Neuron (in vitro differentiated cells): Measurements from ENCODE around the gene GPATCH1.
A peak's percentile ranks its signal among the peaks of the same experiment; 100 is the strongest.
"Not testable (repeated sequence)": the region's sequence is repeated elsewhere in the genome, so short reads cannot be mapped to it uniquely, and the experiment has no call there.

Experiments used
- H2AFZ ChIP-seq: one replicate; pipeline ENCODE4 v1.6.1; 2013; ENCODE audit warnings: low read depth, mild to moderate bottlenecking, inconsistent platforms, low read length, moderate library complexity
- H3K27me3 ChIP-seq: one replicate; pipeline ENCODE4 v1.6.1; 2013; ENCODE audit warnings: low read length; ENCODE audit not compliant: insufficient read depth
- H3K36me3 ChIP-seq: one replicate; pipeline ENCODE4 v1.6.1; 2013; ENCODE audit warnings: low read length; ENCODE audit not compliant: insufficient read depth
- H3K4me1 ChIP-seq: one replicate; pipeline ENCODE4 v1.6.1; 2013; ENCODE audit warnings: low read length; ENCODE audit not compliant: insufficient read depth
- H3K4me3 ChIP-seq: 2 replicates; pipeline ENCODE4 v1.5.1; 2013; ENCODE audit warnings: mild to moderate bottlenecking, low read length, moderate library complexity
- H3K9me3 ChIP-seq: one replicate; pipeline ENCODE4 v1.6.1; 2013; ENCODE audit warnings: low read length

The GPATCH1 gene

DNA sequence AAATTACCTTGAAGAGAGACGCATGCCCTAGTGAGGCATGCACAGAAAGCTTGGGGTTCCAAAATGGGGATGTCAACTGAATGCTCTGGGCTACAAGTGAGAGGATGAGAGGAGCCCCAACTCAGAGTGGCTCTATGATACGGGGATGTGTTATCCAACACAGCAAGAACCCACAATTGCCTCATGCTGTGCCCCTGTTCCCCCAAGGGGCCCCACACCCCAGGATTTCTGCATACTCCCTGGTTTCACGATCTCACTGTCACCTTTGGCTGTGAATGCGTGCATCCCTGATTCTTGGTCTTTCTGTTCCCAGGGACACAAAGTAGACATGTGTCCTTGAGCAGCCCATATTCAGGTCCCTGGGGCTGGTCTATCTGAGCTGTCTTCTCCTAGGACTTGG, 80.2 kb downstream of the GPATCH1 start:
- H3K4me3 ChIP-seq, result no peak overlapping the region
- no peak overlapping the region for H2AFZ ChIP-seq
- no peaks in the 10 kb centered on the region for H3K36me3 ChIP-seq
- H3K4me1 ChIP-seq, result no peaks in the 10 kb centered on the region
- H3K27me3 ChIP-seq, result no peaks in the 10 kb centered on the region
- H3K9me3 ChIP-seq, result no peaks in the 10 kb centered on the region

GRCh38 chr19:33163481-33163880, 82.5 kb downstream of the GPATCH1 start:
- peaks cover 5% of the 10 kb centered on the region for H3K9me3 ChIP-seq
- no peaks in the 10 kb centered on the region for H3K36me3 ChIP-seq
- no peaks in the 10 kb centered on the region for H3K4me1 ChIP-seq
- no peaks in the 10 kb centered on the region for H3K27me3 ChIP-seq
- H2AFZ ChIP-seq, result no peak overlapping the region
- no peak overlapping the region for H3K4me3 ChIP-seq

- H3K4me1 ChIP-seq, H3K4me3 ChIP-seq, H3K36me3 ChIP-seq, H3K27me3 ChIP-seq, H2AFZ ChIP-seq, H3K9me3 ChIP-seq: not testable (repeated sequence)
These were observed 85.1 kb downstream of the GPATCH1 start for GRCh38 chr19:33166037-33166436.

DNA sequence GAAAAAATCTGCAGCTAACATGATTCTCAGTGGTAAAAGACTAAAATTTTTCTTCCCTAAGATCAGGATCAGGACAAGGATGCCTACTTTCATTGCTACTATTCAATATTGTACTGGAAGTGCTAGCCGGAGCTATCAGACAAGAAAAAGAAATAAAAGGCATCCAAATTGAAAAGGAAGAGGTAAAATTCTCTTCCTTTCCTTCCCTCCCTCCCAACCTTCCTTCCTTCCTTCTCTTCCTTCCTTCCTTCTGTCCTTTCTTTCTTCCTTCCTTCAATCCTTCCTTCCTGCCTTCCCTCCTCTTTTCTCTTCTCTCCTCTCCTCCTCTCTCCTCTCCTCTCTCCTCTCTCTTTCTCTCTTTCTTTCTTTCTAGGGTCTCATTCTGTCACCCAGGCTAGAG, 86.5 kb downstream of the GPATCH1 start:
- no peaks in the 10 kb centered on the region for H3K36me3 ChIP-seq
- H3K4me3 ChIP-seq, result no peak overlapping the region
- no peak overlapping the region for H2AFZ ChIP-seq
- peaks cover 5% of the 10 kb centered on the region for H3K9me3 ChIP-seq
- no peaks in the 10 kb centered on the region for H3K27me3 ChIP-seq
- no peaks in the 10 kb centered on the region for H3K4me1 ChIP-seq

DNA sequence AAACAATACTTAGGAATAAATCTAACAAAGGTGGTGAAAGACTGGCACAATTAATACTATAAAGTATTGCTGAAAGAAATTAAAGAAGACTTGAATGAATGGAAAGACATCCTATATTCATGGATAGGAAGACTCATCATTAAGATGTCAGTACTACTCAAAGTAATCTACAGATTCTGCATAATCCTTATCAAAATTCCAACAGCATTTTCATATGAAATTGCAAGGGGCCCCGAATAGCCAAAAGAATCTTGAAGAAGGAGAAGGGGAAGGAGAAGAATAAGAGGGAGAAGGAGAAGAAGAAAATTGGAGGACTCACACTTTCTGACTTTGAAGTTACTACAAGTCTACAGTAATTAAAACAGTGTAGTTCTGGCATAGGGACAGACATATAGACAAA, 87.5 kb downstream of the GPATCH1 start:
- Histone ChIP-seq H3K4me1 (peaks cover 5% of the 10 kb centered on the region), H3K27me3 (no peaks in the 10 kb centered on the region), H2AFZ (no peak overlapping the region), H3K4me3 (no peak overlapping the region), H3K9me3 (peaks cover 5% of the 10 kb centered on the region), H3K36me3 (no peaks in the 10 kb centered on the region)

DNA sequence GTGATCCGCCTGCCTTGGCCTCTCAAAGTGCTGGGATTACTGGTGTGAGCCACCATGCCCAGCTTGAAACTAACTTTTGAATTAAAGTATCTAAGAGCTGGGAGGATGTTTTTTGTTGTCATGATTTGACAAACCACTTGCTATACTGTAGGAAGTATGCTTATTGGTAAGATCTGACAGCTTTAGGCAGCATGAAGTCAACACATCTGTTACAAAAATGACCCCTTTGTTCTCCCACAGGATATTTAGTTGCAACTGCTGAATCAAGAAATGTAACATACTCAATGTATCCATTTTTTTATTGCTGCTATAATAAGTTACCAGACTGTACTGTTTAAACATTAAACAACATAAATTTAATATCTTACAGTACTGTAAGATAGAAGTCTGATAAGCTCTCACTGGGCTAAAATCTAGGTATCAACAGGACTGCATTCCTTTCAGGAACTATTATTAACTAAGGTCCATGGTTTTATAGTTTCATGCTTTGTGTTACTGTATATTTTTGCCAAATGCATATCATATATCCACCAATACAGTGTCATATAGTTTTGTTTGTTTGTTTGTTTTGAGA, 90.3 kb downstream of the GPATCH1 start:
- H3K4me1 ChIP-seq, result peaks cover 15% of the 10 kb centered on the region

DNA sequence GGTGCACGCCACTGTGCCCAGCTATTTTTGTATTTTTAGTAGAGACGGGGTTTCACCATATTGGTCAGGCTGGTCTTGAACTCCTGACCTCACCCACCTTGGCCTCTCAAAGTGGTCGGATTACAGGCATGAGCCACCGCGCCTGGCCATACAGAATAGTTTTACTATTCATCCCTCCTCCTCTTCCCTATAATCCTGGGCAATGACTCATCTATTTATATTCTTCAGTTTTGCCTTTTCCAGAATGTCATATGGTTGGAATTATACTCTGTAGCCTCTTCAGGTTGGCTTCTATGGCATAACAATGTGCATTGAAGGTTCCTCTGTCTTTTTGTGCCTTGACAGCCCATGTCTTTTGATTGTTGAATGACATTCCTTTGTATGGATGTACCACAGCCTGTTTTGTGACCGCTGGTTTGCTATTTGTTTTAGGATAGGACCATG, 91.0 kb downstream of the GPATCH1 start:
- H3K27me3 ChIP-seq, result no peaks in the 10 kb centered on the region
- H3K4me1 ChIP-seq, result peaks cover 15% of the 10 kb centered on the region
- peaks cover 5% of the 10 kb centered on the region for H3K9me3 ChIP-seq
- H3K36me3 ChIP-seq, result no peaks in the 10 kb centered on the region
- no peak overlapping the region for H3K4me3 ChIP-seq
- no peak overlapping the region for H2AFZ ChIP-seq

More for the DNA sequence above, 90.3 kb downstream of the GPATCH1 start:
- H3K4me3 ChIP-seq, result no peak overlapping the region
- no peaks in the 10 kb centered on the region for H3K27me3 ChIP-seq
- peaks cover 5% of the 10 kb centered on the region for H3K9me3 ChIP-seq
- H3K36me3 ChIP-seq, result no peaks in the 10 kb centered on the region
- H2AFZ ChIP-seq, result no peak overlapping the region

GRCh38 chr19:33174186-33174585, 93.2 kb downstream of the GPATCH1 start:
- Histone ChIP-seq H3K4me3 (no peak overlapping the region), H2AFZ (no peak overlapping the region), H3K36me3 (no peaks in the 10 kb centered on the region), H3K9me3 (no peaks in the 10 kb centered on the region), H3K4me1 (peaks cover 20% of the 10 kb centered on the region), H3K27me3 (no peaks in the 10 kb centered on the region)

GRCh38 chr19:33175156-33175782, 94.3 kb downstream of the GPATCH1 start:
- Histone ChIP-seq H2AFZ (no peak overlapping the region), H3K27me3 (no peaks in the 10 kb centered on the region), H3K9me3 (no peaks in the 10 kb centered on the region), H3K4me3 (peak overlapping the region; percentile 82), H3K4me1 (peaks cover 20% of the 10 kb centered on the region), H3K36me3 (no peaks in the 10 kb centered on the region)

GRCh38 chr19:33175886-33176669, 95.1 kb downstream of the GPATCH1 start:
- peak overlapping the region; percentile 82 for H3K4me3 ChIP-seq
- H3K4me1 ChIP-seq, result peaks cover 20% of the 10 kb centered on the region
- H3K36me3 ChIP-seq, result no peaks in the 10 kb centered on the region
- H3K27me3 ChIP-seq, result no peaks in the 10 kb centered on the region
- no peaks in the 10 kb centered on the region for H3K9me3 ChIP-seq
- peak overlapping the region; percentile 43 for H2AFZ ChIP-seq

DNA sequence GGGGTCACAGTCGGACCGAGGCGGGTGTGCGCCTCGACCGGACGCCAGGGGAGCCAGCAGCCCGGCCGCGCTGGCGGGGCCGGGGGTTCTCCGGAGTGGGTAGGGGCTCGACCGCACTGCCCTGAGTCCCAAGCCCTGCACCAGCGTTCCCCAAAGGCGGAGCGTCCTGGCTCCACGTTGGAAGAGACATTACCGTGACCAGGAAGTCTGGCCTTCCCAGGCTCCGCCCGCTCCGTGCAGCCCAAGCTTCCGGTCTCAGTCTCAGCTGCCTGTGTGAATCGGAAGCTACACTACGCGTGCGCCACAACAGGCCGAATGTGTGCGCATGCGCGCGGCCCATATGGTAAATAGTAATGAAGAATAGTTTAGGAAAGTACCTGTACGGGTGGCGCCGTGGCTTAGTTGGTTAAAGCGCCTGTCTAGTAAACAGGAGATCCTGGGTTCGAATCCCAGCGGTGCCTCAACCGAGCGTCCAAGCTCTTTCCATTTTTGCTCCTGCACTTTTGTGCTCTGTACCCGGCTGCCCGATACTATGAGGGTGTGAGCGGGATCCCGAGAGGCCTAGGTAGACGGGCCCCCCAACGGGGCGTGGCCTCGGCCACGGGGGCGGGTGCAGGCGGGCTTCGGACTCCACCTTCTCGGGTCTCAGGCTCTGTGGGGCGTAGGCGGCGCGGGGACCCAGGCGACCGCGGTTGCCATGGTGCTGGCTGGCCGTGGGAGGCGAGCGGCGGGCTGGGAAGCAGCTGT, 95.9 kb downstream of the GPATCH1 start:
- peaks cover 20% of the 10 kb centered on the region for H3K4me1 ChIP-seq
- H3K36me3 ChIP-seq, result no peaks in the 10 kb centered on the region
- no peaks in the 10 kb centered on the region for H3K27me3 ChIP-seq
- H3K9me3 ChIP-seq, result no peaks in the 10 kb centered on the region
- peak overlapping the region; percentile 43 for H2AFZ ChIP-seq
- H3K4me3 ChIP-seq, result peak overlapping the region; percentile 82

GRCh38 chr19:33177417-33177979, 96.5 kb downstream of the GPATCH1 start:
- Histone ChIP-seq H3K36me3 (no peaks in the 10 kb centered on the region), H2AFZ (peak overlapping the region; percentile 8)

More at GRCh38 chr19:33177417-33177979, 96.5 kb downstream of the GPATCH1 start:
- Histone ChIP-seq H3K4me3 (peak overlapping the region; percentile 53), H3K4me1 (peaks cover 20% of the 10 kb centered on the region), H3K27me3 (no peaks in the 10 kb centered on the region), H3K9me3 (no peaks in the 10 kb centered on the region)
